ENCODE data around the gene TEPSIN. TPM values are rescaled to one million over a fixed set of nuclear protein-coding genes. Genes with fewer than 3 reads are reported as not detected.
"Not testable (repeated sequence)": the region's sequence is repeated elsewhere in the genome, so short reads cannot be mapped to it uniquely, and the experiment has no call there.

TEPSIN gene
- total RNA-seq, 1 donor from 2014 or later, result 40.2 TPM

DNA sequence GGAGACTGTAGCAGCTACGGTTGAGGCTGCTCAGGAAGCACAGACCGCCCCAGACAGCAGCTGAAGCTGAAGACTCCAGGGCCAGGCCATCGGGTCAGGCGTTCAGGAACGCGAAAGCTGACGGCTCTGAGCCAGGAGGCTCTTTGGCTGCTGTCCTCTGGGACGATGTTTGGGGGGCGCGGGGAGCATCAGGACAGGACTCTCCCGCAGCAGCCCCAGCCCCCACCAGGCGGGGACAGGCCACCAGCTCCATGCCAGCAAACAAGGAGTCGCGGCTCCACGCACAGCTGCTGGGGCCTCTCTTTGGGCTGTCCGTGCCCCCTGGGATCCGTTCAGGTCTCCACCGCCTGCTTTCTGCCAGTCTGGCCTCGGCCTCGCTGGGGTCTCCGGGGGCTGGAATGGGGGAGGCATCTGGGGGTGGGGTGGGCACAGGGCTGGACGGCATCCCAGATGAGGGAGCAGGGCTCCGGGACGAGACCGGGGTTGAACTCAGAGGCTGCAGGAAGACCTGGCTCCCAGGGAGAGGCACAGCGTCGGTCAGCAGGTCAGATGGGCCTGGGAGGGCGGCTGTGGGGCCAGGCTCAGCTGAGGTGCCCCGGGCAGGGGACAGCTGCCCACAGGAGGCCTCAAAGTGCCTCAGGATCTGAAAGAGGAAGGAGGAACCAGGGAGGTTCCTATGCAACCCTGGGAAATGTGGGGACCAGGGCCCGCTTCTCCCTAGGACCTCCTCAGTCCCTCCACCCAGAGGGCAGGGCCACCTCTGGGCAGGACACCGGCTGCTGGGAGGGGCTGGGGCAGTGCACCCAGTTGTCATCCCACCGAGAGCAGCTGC lies 9.8 kb downstream of the TEPSIN start:
- peaks cover 39% of the 10 kb centered on the region for H3K36me3 ChIP-seq
- intact Hi-C loops (cut with DNase I), result no loop called here
- no peaks in the 10 kb centered on the region for H3K27me3 ChIP-seq

DNA sequence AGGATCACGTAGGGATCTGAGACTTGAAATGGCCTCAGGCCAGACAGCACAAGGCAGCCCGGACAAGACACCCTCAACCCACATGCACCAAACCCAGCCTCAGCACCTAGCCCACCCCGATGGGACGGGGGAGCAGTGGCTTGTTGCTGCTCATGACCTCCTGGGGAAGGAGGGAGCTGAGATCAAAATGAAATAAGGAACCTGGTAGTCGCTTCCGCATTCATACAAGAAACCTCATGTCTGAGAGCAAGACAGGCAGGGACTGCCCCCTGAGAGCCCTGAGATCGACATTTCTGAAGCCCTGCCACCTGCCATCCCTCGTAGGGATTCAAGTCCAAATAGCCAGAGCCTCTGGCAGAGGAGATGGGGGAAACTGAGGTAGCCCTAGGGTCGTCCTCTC lies 10.4 kb downstream of the TEPSIN start:
- H3K27ac ChIP-seq, result no peak overlapping the region
- DNase-seq (no peak), ATAC-seq (peak; percentile 60)
- intact Hi-C loops (cut with DNase I), result no loop called here
- H3K27me3 ChIP-seq, result no peaks in the 10 kb centered on the region
- peaks cover 34% of the 10 kb centered on the region for H3K36me3 ChIP-seq
- H3K9me3 ChIP-seq, result no peaks in the 10 kb centered on the region
- TF ChIP-seq CTCF (IDR thresholded peaks at IDR 0.05), result no peak
- peaks cover 6% of the 10 kb centered on the region for H3K4me1 ChIP-seq
- H3K4me3 ChIP-seq, result no peak overlapping the region

More for the DNA sequence above, 9.8 kb downstream of the TEPSIN start:
- no peak overlapping the region for H3K27ac ChIP-seq
- no peak overlapping the region for H3K4me3 ChIP-seq
- ATAC-seq (no peak), DNase-seq (no peak)
- H3K9me3 ChIP-seq, result no peaks in the 10 kb centered on the region
- TF ChIP-seq CTCF (IDR thresholded peaks at IDR 0.05), result no peak
- no peaks in the 10 kb centered on the region for H3K4me1 ChIP-seq

DNA sequence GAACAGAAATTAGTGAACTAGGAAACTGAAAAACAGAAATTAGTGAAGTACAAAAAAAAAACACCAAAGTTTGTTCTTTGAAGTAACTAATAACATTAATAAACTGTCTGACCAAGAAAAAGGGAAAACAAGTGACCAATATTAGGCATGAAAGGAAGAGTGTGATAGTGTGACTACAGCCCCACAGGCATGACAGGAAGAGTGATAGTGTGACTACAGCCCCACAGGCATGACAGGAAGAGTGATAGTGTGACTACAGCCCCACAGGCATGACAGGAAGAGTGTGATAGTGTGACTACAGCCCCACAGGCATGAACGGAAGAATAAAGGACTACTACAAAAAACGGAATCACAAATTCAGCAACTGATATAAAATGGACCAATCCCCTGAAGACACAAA lies 11.2 kb downstream of the TEPSIN start:
- H3K9me3 ChIP-seq; H3K4me1 ChIP-seq; H3K27me3 ChIP-seq; DNase-seq; H3K27ac ChIP-seq; ATAC-seq; intact Hi-C loops (cut with DNase I); H3K4me3 ChIP-seq: not testable (repeated sequence)
- H3K36me3 ChIP-seq, result peaks cover 31% of the 10 kb centered on the region

GRCh38 chr17:81223762-81224130 lies 15.1 kb downstream of the TEPSIN start:
- intact Hi-C loops (cut with DNase I), result no loop called here
- no peaks in the 10 kb centered on the region for H3K36me3 ChIP-seq
- no peak for DNase-seq
- no peak for ATAC-seq
- no peaks in the 10 kb centered on the region for H3K27me3 ChIP-seq
- TF ChIP-seq CTCF (IDR thresholded peaks at IDR 0.05), result no peak
- H3K9me3 ChIP-seq, result no peaks in the 10 kb centered on the region
- H3K27ac ChIP-seq, result no peak overlapping the region
- H3K4me1 ChIP-seq, result peaks cover 16% of the 10 kb centered on the region
- peak overlapping the region; percentile 47 for H3K4me3 ChIP-seq

DNA sequence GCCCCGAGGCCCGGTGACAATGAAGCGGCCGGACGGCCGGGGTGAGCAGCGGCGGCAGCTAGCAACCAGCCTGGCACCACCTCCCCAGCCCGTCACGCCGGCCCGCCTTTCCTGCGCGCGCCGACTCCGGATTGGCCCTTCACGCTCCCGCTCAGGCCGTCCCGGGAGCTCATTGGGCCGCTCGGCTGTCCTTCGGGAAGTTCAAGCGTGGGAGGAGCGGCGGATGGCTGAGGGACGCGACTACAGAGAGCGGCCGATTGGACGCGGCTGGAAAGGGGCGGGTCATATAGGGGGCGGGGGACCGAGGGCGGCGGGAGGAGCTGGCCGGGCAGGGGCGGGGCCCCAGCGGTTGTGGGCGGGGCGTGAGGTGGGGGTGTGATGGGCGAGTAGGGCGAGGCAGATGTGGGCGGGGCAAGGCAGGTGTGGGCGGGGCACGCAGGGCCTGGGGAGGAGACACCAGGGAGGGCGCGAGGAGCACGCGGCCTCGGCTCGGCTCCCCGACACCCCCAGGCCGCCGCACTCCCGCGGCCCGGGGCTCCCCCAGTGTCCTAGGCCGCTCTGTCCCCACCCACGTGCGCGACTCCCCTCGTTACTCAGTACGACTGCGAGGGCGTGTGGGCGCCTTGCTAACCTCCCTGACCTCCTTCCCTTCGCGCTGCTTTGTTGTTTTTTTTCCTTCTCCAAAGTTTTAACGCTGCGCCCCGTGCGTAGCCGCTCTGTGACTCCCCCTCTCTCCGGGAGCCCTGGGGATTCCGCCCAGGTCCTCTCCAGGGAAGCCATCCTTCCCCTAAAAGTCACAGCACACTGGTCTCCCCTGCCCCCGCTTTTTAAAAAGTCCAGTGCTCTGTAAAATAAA lies 15.7 kb downstream of the TEPSIN start, which contains the start of gene CEP131:
CEP131 (minus strand) TSS at position 60 of the 856 bp plus-strand sequence. CDS start 2,909 bp downstream, outside the sequence.
- Histone ChIP-seq H3K4me3 (peak within 1 kb of the TSS; percentile 75), H3K27me3 (no peaks in the 10 kb centered on the region), H3K36me3 (no peaks in the 10 kb centered on the region), H3K4me1 (peaks cover 16% of the 10 kb centered on the region), H3K27ac (no peak within 1 kb of the TSS), H3K9me3 (no peaks in the 10 kb centered on the region)
- no peak for TF ChIP-seq CTCF (IDR thresholded peaks at IDR 0.05)
- ATAC-seq, result peak; percentile 97
- intact Hi-C loops (cut with DNase I), result no loop called here
- DNase-seq, result peak; percentile 100

GRCh38 chr17:81222620-81222905 lies 16.3 kb downstream of the TEPSIN start:
- ATAC-seq (peak; percentile 1), DNase-seq (no peak)
- Histone ChIP-seq H3K4me3 (peak overlapping the region; percentile 75), H3K9me3 (no peaks in the 10 kb centered on the region), H3K27ac (no peak overlapping the region), H3K4me1 (peaks cover 16% of the 10 kb centered on the region), H3K27me3 (no peaks in the 10 kb centered on the region), H3K36me3 (no peaks in the 10 kb centered on the region)
- TF ChIP-seq CTCF (IDR thresholded peaks at IDR 0.05), result no peak
- intact Hi-C loops (cut with DNase I), result no loop called here
